ENCODE measurements around the gene C14orf180. TPM values are rescaled to one million over a fixed set of nuclear protein-coding genes. Genes with fewer than 3 reads are reported as not detected.

C14orf180 gene
- total and polyA plus RNA-seq, 2 of the 8 experiments (the other 6 are each of a cell fraction or from before 2014, with no cell fraction given): not detected

DNA sequence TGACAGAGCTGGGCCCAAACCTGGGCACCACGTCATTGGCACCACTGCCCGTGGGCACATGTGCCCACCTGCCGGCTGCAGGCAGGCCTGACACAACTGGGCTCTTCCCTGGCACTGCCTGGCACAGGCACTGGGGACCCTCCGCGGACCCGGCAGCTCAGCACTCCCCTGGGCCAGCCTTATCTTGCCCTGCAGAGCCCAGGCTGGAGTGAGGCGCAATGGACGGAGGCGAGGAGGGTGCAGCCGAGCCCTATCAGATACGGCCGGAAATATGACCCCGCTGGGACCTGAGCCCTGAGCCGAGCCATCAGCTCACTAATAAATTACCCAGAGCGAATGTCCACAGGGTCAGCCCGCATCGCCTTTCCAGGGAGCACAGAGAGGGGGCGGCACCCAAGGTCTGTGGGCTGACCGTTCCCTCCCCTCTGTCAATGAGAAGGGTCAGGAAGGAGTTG, 1.7 kb upstream of the C14orf180 start:
- Histone ChIP-seq H3K36me3 (ENCODE audit: control insufficient read depth in 2 of 4, insufficient read depth in 4 of 4, low read length in 3 of 4) (no peaks in the 10 kb centered on the region), H3K4ac (replicated peaks; ENCODE audit: insufficient read length, low read depth, low read length) (no peak overlapping the region), H2BK5ac (ENCODE audit: low read depth, low read length) (no peak overlapping the region), H2AK5ac (ENCODE audit: low read depth, low read length) (no peak overlapping the region), H3K4me3 (ENCODE audit: extremely low read depth in 1 of 4, insufficient read depth in 2 of 4, low read depth in 3 of 4, low read length in 4 of 4) (no peak overlapping the region), H3K18ac (ENCODE audit: extremely low read depth, low read length) (no peak overlapping the region), H3K9me3 (ENCODE audit: insufficient read depth in 2 of 2, low read depth in 1 of 2, low read length in 1 of 2) (no peaks in the 10 kb centered on the region), H3K79me2 (ENCODE audit: control insufficient read depth in 1 of 2, insufficient read depth in 2 of 2, low read length in 2 of 2) (no peaks in the 10 kb centered on the region), H4K91ac (replicated peaks; ENCODE audit: insufficient read length, low read length) (no peak overlapping the region), H2BK12ac (ENCODE audit: low read depth, low read length) (no peak overlapping the region), H3K23ac (ENCODE audit: insufficient read length) (no peak overlapping the region), H3K27me3 (replicated peaks in 1 of 4; ENCODE audit: control insufficient read depth in 3 of 4, extremely low read depth in 1 of 4, insufficient read depth in 3 of 4, low read length in 3 of 4) (no peaks in the 10 kb centered on the region), H2BK120ac (replicated peaks; ENCODE audit: low read depth, low read length) (no peak overlapping the region), H3K27ac (ENCODE audit: low read depth, low read length) (no peak overlapping the region), H4K8ac (ENCODE audit: extremely low read depth, insufficient read depth, low read length) (no peak overlapping the region; the same call in 1 of the 2 replicates), H2BK15ac (ENCODE audit: low read length) (no peak overlapping the region), H3K23me2 (ENCODE audit: low read depth, low read length) (no peaks in the 10 kb centered on the region), H3K56ac (replicated peaks; ENCODE audit: insufficient read length, low read depth, low read length) (no peak overlapping the region), H2AFZ (ENCODE audit: low read length) (no peak overlapping the region), H4K5ac (ENCODE audit: insufficient read length, low read depth, low read length) (no peak overlapping the region), H3K4me1 (replicated peaks in 1 of 4; ENCODE audit: control insufficient read depth in 3 of 4, insufficient read depth in 4 of 4, low read length in 3 of 4) (no peaks in the 10 kb centered on the region), H2BK20ac (ENCODE audit: low read length) (no peak overlapping the region), H3K14ac (ENCODE audit: insufficient read length) (no peak overlapping the region), H4K20me1 (replicated peaks in 1 of 2; ENCODE audit: control insufficient read depth in 1 of 2, insufficient read depth in 2 of 2, low read length in 2 of 2) (no peaks in the 10 kb centered on the region), H3K9ac (replicated peaks in 1 of 4; ENCODE audit: extremely low read depth in 1 of 4, low read depth in 3 of 4, low read length in 3 of 4) (no peak overlapping the region), H3K79me1 (ENCODE audit: low read depth, low read length) (no peaks in the 10 kb centered on the region), H3K4me2 (ENCODE audit: insufficient read depth in 1 of 2, low read depth in 2 of 2, low read length in 2 of 2) (no peak overlapping the region)
- WGBS, 2 experiments (ENCODE audit: extremely low coverage in 1 of 2, insufficient coverage in 1 of 2, insufficient read length in 1 of 2, insufficient replicate concordance in 2 of 2, low coverage in 1 of 2, low lambda C conversion rate in 2 of 2, missing lambda C conversion rate in 1 of 2): 90% methylated on average over 19 of the region's 19 CpGs; no CpG with 5 or more reads in 1 of the 2 experiments
- DNase-seq (ENCODE audit: low read depth in 1 of 2, low spot score in 2 of 2): no peak
- POLR2A ChIA-PET (ENCODE audit: partially characterized antibody): no interaction called here
- no peak for FAIRE-seq
- CTCF ChIA-PET (ENCODE audit: partially characterized antibody): interaction anchor here (0.8 to 1.9 kb wide), 8 partner anchors 12 to 385 kb away, joined by 3 to 10 read pairs (median 3); no protein-coding TSS in a partner anchor
- no peak for TF ChIP-seq RBBP5 (IDR thresholded peaks at IDR 0.05; ENCODE audit: borderline replicate concordance, low read depth, low read length)
- no peak for TF ChIP-seq JUND (IDR thresholded peaks at IDR 0.05; ENCODE audit: low read length)
- no peak for TF ChIP-seq CBX5 (IDR thresholded peaks at IDR 0.05; ENCODE audit: low read depth, low read length)
- TF ChIP-seq KDM1A (IDR thresholded peaks at IDR 0.05; ENCODE audit: borderline replicate concordance, low read length): no peak
- TF ChIP-seq SAP30 (IDR thresholded peaks at IDR 0.05; ENCODE audit: insufficient read depth, insufficient replicate concordance, low read length): no peak
